ENCODE results near the gene PIK3R4.

DNA sequence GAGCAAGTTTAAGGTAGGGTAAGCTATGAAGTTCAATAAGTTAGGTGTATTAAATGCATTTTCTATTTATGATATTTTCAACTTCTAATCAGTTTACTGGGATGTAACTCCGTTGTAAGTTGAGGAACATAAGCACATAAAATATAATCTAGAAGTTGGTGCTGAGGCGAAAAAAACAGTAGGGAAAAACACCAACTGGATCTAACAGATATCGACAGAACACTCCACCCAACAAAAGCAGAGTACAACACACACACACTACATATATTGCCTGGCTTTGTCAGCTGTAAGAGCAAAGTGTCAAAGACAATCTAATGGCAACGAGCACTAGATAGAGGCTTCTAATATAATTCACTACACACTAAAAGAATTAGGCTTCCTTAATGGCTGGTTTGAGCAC is 8.4 kb downstream of the PIK3R4 start:
- TF ChIP-seq, protein P1, sequence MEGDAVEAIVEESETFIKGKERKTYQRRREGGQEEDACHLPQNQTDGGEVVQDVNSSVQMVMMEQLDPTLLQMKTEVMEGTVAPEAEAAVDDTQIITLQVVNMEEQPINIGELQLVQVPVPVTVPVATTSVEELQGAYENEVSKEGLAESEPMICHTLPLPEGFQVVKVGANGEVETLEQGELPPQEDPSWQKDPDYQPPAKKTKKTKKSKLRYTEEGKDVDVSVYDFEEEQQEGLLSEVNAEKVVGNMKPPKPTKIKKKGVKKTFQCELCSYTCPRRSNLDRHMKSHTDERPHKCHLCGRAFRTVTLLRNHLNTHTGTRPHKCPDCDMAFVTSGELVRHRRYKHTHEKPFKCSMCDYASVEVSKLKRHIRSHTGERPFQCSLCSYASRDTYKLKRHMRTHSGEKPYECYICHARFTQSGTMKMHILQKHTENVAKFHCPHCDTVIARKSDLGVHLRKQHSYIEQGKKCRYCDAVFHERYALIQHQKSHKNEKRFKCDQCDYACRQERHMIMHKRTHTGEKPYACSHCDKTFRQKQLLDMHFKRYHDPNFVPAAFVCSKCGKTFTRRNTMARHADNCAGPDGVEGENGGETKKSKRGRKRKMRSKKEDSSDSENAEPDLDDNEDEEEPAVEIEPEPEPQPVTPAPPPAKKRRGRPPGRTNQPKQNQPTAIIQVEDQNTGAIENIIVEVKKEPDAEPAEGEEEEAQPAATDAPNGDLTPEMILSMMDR (optimal IDR thresholded peaks at IDR 0.05 in 1 of 3, IDR thresholded peaks at IDR 0.05 in 1 of 3, conservative IDR thresholded peaks at IDR 0.05 in 1 of 3; ENCODE audit: extremely low read depth in 1 of 3, insufficient read depth in 2 of 3, low read length in 3 of 3), result no peak
- no peak for TF ChIP-seq EZH2 (IDR thresholded peaks at IDR 0.05; ENCODE audit: low read length)
